Panc1 (cell line): Measurements from ENCODE around the gene IGFBP6.

ENCODE experiments used
- POLR2AphosphoS5 ChIP-seq: IDR thresholded peaks from 2 replicates; pipeline ENCODE4 v1.6.1; 2012; ENCODE audit warnings: mild to moderate bottlenecking, low read depth, low read length, moderate library complexity
- TF ChIP-seq, protein P1 (sequence below): fragments of 450-650 bp; IDR thresholded peaks from 2 replicates; pipeline ENCODE4 v1.5.1; 2017; ENCODE audit warnings: mild to moderate bottlenecking
- TF ChIP-seq, protein P2 (sequence below), 2 experiments: IDR thresholded peaks; 2 replicates each; pipeline ENCODE4 v1.6.1; 2011 to 2012; ENCODE audit warnings: low read depth in 2 of 2, control low read depth in 1 of 2, low read length in 1 of 2, mild to moderate bottlenecking in 1 of 2, moderate library complexity in 1 of 2; ENCODE audit not compliant: insufficient read depth in 1 of 2

DNA sequence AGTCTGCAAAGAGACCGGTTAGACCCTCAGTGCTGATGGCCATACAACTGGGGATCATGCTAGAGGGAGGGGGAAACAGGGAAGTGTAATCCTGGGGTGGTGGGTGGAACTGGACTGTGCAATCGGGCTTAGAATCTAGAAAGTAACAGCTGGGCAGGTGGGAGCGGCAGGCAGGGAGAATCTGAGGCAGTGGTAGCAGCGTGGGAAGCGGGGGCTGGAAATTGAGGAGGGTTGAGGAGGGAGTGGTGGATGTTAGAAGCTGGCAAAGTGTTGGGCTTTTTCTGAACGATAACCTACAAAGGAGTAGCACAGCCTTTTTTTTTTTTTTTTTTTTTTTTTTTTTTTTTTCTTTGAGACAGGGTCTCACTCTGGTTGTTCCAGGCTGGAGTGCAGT, 3.1 kb upstream of the IGFBP6 start:
- TF ChIP-seq, protein P1, sequence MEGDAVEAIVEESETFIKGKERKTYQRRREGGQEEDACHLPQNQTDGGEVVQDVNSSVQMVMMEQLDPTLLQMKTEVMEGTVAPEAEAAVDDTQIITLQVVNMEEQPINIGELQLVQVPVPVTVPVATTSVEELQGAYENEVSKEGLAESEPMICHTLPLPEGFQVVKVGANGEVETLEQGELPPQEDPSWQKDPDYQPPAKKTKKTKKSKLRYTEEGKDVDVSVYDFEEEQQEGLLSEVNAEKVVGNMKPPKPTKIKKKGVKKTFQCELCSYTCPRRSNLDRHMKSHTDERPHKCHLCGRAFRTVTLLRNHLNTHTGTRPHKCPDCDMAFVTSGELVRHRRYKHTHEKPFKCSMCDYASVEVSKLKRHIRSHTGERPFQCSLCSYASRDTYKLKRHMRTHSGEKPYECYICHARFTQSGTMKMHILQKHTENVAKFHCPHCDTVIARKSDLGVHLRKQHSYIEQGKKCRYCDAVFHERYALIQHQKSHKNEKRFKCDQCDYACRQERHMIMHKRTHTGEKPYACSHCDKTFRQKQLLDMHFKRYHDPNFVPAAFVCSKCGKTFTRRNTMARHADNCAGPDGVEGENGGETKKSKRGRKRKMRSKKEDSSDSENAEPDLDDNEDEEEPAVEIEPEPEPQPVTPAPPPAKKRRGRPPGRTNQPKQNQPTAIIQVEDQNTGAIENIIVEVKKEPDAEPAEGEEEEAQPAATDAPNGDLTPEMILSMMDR, result no peak
- TF ChIP-seq, protein P2, sequence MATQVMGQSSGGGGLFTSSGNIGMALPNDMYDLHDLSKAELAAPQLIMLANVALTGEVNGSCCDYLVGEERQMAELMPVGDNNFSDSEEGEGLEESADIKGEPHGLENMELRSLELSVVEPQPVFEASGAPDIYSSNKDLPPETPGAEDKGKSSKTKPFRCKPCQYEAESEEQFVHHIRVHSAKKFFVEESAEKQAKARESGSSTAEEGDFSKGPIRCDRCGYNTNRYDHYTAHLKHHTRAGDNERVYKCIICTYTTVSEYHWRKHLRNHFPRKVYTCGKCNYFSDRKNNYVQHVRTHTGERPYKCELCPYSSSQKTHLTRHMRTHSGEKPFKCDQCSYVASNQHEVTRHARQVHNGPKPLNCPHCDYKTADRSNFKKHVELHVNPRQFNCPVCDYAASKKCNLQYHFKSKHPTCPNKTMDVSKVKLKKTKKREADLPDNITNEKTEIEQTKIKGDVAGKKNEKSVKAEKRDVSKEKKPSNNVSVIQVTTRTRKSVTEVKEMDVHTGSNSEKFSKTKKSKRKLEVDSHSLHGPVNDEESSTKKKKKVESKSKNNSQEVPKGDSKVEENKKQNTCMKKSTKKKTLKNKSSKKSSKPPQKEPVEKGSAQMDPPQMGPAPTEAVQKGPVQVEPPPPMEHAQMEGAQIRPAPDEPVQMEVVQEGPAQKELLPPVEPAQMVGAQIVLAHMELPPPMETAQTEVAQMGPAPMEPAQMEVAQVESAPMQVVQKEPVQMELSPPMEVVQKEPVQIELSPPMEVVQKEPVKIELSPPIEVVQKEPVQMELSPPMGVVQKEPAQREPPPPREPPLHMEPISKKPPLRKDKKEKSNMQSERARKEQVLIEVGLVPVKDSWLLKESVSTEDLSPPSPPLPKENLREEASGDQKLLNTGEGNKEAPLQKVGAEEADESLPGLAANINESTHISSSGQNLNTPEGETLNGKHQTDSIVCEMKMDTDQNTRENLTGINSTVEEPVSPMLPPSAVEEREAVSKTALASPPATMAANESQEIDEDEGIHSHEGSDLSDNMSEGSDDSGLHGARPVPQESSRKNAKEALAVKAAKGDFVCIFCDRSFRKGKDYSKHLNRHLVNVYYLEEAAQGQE (IDR thresholded peaks at IDR 0.05; ENCODE audit: insufficient read depth in 1 of 2, low read depth in 2 of 2, low read length in 1 of 2), result no peak
- no peak for TF ChIP-seq POLR2AphosphoS5
